ENCODE data around the gene AHNAK. TPM values are rescaled to one million over a fixed set of nuclear protein-coding genes. Genes with fewer than 3 reads are reported as not detected.
A peak's percentile ranks its signal among the peaks of the same experiment; 100 is the strongest.

Gene AHNAK
- total RNA-seq, 1 donor from 2014 or later = 244 TPM

DNA sequence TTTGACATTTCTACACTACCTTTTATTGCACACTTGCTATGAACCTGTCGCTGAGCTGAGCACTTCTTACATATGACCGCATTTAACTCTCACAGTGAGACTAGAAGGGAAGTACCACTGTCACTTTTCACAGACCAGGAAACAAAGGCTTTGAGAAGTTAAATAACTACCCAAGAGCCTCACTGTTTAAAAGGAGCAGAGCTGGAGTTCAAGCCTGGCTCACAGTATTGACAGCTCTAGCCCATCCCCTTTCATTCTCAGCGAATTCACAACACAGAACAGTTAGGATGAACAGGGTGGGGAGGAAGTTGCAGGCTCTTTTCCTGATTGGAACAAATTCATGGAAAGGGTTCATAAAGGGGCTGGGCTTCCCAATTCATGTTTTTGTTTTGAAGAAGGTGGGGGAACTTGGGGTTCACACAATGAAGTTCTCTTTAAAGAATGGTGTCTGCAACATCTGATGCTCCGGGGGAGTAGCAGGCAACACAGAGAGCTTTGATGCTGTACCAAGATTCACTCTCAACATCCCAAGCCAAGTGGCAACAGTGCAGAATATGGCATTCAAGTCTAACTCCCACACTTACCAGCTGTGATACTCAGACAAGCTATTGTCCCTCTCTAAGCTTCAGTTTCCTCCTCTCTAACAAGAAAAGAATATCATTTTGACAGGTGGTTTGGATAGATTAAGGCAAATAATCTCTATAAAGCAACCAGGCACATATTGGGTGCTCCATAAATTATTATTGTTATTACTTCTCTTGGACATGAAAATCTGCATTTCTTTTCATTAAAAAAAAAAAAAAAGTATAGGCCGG lies 110.6 kb downstream of the AHNAK start:
- peak in 1 of 2 donors; percentile 6 for DNase-seq (ENCODE audit: low read depth in 2 of 2)

DNA sequence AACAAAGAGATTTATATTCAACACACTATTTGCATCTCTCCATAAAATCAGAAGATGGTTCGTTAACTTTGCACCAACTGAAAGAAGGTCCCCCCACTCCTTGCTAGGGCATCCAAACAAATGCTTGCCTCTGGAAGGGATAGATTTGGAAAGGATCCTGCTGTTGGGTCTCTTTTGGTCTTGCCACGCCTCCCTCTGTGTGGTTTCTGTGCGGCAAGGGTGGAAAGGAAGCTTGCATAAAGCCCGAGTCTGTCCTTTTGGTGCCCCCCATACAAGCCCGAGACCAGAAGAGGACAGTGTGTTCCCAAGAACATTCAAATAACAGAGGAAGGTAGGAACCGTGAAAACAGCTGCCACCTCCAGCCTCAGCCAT lies 112.7 kb downstream of the AHNAK start:
- DNase-seq (ENCODE audit: low read depth in 2 of 2) = peak in 1 of 2 donors; percentile 25

DNA sequence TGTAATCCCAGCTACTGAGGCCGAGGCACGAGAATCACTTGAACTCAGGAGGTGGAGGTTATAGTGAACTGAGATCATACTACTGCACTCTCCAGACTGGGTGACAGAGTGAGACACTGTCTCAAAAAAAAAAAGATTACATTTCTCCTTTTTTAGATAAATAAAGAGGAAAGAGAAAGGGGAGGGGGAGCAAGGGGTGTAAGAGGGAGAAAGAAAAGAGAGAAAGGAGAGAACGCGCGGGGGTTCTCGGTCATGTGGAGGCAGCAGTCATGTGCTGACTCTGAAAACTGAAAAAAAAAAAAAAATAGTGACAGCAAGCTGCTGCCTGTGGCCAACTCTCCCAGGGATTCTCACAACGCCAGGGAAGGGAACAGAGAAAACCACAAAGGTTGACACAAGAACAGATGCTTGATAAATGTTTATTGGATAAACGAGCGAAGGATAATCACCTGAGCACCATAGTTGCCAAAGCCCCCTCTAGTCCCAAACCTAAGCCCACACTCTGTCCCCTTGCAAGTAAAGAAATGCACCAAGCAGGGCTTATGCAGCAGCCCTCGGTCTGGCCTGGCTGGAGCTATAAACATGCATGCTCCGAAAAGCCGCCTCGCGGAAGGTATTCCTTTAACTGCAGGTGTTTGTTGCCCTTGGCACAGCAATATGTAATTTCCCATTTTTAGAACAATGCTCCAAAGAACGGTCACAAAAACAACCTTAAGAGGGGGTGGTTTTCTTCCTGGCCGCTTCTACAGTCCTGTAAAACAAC lies 113.3 kb downstream of the AHNAK start:
- peak; percentile 28 to 69 for DNase-seq (ENCODE audit: low read depth in 2 of 2)

DNA sequence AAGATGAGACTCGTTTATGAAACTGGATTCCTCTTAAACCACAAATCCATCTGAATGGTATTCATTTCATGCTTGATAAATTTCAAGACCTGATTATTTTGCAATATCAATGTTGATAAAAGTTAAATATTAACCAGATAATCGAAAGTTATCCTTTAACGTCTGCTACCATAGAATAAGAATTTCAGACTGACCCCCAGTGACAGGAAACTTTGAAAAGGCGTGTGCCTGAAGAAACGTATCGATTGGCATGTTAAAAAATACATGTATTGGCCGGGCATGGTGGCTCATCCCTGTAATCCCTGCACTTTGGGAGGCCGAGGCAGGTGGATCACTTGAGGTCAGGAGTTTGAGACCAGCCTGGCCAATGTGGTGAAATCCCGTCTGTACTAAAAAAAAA lies 113.9 kb downstream of the AHNAK start:
- DNase-seq (ENCODE audit: low read depth in 2 of 2) = no peak

DNA sequence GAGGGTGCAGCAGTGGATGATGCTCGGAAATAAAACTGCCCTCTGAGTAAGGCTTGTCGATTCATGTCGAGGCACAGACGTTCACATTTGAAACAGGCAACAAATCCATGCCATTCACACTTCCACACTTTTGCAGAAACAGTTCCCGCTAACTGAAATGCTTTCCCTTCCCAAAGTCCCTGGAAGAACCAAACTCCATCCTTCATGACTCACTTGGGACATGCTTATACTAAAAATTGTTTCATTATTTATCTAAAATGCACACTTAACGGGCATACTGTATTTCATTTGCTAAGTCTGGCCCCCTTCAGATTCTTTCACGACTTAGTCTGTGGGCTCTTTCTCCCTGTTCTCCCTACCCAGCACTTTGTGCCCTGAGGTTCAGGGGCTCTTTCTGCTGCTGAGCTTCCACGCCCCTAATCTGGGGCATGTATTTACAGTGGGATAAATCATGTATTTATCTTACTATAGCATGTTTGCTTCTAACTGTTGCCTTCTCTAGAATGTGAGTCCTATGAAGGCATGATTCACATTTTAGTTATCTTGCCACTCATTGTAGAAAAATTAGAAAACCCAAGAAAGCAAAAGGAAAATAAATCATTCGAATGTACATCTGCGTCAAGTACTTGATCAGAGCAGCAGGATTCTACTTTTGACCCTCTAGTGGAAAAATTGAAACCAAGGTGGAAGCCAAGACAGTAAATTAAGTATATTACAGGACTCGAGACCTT lies 115.3 kb downstream of the AHNAK start:
- no peak for DNase-seq (ENCODE audit: low read depth in 2 of 2)

DNA sequence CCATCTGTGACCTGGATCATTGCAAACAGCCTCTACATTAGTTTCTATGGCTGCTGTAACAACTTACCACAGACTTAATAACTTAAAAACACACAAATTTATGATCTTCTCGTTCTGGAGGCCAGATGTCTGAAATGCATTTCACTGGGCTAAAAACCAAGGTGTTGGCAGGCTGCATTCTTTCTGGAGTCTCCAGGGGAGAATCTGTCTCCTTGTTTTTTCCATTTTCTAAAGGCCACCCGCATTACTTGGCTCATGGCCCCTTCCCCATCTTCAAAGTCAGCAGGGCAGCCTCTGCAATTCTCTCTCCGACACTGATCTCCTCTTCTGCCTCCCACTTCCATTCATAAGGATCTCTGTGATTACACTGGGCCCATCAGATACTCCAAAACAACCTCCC lies 116.2 kb downstream of the AHNAK start:
- DNase-seq (ENCODE audit: low read depth in 2 of 2) = no peak

DNA sequence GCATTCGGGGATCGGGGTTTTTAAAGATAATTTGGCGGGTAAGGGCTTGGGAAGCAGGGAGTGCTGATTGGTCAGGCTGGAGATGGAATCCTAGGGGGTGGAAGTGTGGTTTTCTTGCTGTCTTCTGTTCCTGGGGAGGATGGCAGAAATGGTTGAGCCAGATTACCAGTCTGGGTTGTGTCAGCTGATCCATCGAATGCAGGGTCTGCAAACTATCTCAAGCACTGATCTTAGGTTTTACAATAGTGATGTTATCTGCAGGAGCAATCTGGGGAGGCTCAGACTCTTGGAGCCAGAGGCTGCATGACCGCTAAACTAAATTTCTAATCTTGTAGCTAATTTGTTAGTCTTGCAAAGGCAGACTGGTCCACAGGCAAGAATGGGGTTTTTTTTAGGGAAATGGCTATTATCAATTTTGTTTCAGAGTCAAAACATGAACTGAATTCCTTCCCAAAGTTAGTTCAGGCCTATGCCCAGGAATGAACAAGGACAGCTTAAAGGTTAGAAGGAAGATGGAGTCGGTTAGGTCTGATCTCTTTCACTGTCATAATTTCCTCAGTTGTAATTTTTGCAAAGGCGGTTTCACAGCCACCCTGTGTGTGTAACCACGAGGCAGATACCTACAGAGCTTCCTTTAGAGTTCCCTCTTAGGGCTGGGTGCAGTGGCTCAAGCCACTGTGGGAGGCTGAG lies 117.6 kb downstream of the AHNAK start:
- DNase-seq (ENCODE audit: low read depth in 2 of 2) = no peak

DNA sequence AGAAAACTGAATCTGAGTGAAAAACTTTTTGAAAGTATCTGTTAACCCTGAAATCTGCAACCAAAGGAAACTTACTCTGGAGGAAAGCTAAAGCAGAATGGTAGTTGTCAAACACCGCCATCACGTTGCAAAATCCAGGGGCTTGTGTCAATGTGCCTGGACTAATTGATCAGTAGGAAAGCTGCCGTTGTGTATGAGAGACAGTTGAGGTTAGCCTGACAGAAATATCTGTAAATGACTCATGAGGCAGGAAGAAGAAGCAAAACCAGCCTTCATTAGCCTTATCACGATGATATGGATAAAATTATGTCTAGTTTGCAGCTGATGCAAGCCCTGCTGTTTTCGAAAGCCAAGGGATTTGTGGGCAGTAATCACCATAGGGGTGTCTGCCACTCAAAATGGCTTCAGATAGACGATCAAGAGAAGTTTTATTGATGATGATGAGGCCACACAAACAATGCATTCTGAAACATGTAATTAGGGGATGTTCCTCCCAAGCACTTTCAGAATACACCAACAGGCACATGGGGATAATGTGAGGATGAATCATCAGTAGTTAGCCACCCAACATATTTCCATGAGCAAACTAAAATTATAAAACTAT lies 118.9 kb downstream of the AHNAK start:
- peak in 1 of 2 donors; percentile 12 for DNase-seq (ENCODE audit: low read depth in 2 of 2)

DNA sequence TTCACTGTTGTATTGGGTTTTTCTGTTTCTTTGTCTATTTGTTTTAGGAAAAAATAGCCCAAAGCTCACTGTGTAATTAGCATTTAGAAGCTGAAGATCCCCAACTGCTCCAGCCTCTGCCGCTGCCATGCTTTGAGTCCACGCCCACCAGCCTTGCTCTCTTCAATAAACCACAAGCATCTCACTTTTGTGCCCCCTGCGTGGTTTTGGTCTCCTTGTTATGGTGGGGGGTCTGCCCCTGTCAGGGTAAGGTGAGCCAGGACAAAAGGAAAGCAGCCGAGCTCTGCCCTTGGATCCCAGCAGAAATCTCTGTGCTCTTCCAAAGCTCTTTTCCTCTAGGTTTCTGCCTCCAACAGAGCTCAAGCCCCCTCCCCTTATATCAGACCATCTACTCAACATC lies 123.6 kb downstream of the AHNAK start:
- DNase-seq (ENCODE audit: low read depth in 2 of 2) = no peak

DNA sequence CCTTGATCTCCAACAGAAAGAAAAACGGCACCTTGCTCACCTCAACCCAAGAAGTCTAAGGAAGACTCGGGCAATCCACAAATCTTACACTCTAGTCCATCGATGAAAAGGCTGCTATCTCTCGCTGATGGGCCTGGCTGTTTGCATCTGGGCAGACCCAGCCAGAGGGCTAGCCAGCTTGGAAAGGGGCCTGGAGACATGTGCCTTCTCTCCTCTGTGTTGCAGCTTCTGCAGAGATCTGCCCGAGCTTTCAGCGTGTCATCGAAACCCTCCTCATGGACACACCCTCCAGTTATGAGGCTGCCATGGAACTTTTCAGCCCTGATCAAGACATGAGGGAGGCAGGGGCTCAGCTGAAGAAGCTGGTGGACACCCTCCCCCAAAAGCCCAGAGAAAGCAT lies 124.6 kb downstream of the AHNAK start:
- no peak for DNase-seq (ENCODE audit: low read depth in 2 of 2)

DNA sequence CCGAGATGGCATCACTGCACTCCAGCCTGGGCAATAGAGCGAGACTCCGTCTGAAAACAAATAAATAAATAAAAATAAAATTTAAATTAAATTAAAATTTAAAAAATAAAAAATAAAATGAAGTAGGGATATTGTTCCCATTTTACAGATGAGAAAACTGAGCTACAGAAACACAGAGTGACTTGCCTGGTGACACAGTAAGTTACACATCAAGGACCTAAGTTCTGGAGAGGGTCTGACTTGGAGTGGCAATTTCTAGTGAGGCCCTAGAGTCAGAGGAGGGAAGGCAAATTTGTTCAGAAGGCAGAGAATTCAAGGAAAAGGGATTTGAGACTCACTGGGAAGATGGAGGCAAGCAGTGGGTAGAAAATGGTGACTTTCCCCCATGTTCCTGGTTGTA lies 125.7 kb downstream of the AHNAK start:
- DNase-seq (ENCODE audit: low read depth in 2 of 2) = no peak

DNA sequence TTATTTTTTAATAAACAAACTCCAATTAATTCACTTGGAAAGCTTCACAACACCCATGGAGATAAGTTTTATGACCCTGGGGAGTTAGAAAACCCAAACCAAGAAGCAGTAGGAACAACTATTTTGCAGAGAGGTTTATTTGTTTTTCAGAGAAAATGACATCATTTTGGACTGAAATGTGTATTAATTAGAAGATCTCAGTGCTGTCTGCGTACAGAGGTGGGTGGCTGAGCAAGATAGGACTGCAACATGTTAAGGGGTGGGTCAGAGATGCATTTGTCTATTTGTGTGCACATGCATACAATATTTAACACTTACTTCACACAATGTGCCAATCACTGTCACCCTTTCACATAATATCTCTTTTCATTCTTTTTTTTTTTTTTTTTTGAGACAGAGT lies 126.7 kb downstream of the AHNAK start:
- DNase-seq (ENCODE audit: low read depth in 2 of 2) = no peak

DNA sequence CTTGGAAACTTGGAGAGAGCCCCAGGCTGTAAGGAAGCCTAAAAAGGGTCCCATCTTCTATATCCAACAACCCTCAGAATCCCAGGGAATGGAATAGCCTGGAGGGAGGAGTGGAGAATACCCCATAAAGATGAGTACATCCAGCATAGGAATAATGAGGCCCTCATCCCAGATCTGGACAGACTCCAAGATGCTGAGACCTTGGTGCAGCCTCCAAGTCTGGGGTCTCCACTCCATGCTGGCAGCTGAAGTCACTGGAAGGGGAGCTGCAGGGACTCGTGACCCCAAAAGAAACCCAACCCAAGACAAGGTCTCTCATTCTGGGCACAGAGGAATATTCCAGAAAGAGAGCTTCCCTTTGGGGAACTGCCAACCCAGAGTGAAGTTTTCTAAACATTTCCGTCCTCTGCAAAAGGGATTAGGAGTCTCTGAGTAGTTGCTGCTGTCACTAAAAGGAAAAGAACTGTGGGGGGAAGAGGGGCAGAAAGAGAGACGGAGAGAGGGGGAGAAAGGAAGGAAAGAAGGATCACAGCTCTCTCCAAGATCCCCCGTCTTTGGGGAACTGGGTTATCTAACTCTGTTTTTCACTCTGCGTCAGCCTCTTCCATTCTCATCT lies 127.2 kb downstream of the AHNAK start:
- no peak for DNase-seq (ENCODE audit: low read depth in 2 of 2)

DNA sequence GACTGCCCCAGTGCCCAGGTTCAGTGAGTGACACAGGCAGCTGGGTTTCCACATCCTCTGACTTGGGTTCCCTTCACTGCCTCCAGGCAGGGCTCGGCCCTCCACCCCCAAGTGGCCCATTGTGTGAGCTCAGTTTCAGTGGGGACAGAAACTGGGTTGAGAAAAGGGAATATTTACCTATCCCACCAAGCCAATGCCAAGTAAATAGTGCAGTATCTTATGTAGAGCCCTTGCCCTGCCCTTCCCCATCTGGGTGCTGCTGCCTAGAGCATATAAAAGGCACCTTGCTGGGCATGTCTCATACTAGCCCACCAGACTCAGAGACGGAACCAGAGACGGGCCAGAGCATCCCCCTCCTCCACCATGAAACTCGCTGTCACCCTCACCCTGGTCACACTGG lies 127.9 kb downstream of the AHNAK start, which contains the start of gene SCGB1A1:
TSS of gene SCGB1A1 (plus strand) at position 301 of the 400 bp plus-strand sequence. CDS start at position 364, 63 bp downstream.
- DNase-seq (ENCODE audit: low read depth in 2 of 2) = no peak

DNA sequence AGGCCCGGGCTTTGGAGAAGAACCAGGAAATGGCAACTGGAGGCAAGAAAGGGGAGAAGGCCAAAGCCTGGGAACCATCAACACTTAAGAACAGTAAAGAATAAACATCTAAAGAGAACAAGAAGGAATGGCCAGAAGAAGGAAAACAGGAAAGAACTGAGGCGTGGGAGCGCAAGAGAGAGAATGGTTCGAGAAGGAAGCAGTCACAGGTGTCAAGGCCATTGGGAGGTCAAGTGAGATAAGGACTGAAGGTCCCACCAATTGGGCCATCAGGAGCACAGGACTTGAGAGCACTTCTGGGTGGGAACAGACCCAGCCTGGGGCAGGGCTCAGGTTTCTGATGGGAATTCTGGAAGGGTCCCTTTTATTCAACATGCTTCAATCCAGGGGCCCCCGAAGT lies 128.5 kb downstream of the AHNAK start:
- DNase-seq (ENCODE audit: low read depth in 2 of 2) = no peak

DNA sequence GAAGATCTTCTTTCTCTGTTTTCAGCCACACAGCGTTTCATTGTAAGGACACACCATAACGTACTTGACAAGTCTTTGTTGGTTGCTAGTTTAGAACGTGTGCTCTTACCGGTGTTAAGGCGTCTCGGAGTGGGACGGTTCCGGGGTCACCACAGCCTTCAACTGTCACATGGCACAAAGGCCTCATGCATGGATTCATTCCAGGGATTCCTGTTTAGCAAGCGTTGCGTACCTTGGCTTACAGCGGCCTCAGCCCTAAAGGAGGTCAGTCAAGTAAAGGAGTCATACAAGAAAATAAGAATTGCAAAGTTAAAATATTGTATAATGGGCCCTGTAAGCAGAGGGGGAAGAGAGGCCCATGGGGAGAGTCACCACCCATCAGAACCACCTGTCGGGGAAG lies 130.0 kb downstream of the AHNAK start:
- no peak for DNase-seq (ENCODE audit: low read depth in 2 of 2)

DNA sequence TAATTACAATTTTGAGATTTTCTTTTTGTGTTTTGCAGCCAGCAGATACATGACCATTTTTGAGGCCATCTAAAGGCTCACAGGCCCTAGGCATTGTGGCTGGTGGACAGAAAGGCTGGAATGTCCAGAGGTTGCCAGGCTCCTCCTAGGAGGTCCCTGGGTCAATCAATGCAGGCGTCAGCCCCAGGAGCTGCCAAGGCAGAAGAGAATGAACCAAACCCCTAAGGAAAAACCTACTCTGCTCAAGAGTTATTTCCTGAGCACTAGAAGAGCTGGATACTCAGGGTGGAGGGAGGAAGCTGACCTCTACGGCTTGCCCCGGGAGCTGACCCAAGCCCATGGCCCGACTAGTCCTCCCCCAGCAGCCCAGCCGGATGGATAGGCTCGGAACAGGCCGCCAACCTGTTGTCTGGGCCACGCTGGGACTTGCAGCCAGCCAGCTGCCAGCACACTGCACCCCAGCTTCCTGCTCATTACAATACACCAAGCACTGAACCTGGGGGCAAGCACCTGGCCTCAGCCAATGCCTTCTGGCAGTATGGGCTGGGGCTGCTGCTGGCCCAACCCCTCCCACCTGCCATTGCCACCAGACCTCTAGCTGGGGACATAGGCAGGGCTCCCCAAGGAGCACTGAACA lies 133.4 kb downstream of the AHNAK start:
- DNase-seq (ENCODE audit: low read depth in 2 of 2) = no peak

DNA sequence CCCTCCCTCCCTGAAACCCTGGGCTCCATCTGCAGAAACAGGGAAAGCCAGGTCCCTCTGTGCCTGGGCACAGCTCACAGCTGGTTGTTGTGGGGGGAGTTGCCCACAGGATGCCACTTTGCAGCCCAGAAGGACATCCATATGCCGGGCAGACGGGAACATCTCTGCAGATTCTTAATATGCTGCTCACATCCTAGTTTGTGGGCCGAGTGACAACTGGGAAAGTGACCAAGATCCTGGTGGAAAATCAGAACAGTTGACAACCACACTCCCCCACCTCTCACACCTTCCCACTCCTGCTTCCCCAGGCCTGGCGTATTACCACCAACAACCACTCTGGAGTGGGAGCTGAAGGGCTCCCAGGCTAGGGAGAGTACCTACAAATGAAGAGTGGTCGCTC lies 135.1 kb downstream of the AHNAK start:
- DNase-seq (ENCODE audit: low read depth in 2 of 2) = no peak

DNA sequence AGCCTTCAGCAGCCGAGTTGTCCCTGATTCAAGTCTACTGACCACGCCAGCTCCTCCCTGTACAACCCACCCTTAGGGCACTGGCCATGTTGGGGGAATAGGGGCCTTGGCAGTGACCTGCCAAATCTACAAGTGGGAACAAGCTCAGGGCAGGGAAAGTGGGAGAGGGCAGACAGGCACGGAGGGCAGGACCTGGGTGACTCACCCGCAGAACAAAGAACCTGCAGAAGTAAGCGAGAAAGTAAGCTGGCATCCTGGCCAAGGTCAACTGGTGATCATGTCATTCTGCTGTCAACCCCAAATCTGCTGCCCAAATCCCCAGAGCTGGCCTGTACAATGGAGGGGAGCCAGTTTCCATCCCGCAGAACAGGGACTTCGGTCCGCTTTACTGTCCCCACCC lies 135.6 kb downstream of the AHNAK start:
- DNase-seq (ENCODE audit: low read depth in 2 of 2) = no peak

DNA sequence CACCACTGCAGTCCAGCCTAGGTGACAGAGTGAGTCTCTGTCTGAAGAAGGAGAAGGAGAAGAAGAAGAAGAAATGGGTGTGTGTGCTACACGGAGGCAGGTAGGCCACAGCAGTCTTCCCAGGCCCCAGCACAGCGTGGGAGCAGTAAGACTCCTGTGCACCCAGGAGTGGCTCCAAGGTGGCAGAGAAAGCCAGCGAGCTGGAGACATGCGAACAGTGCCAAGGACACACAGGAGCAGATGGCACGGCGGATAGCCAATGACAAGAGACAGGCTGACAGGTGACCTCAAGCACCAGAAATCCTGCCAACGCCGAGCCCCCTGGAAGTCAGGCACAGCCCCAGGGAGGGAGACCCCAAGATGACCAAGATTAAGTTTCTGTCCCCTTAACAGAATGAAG lies 136.8 kb downstream of the AHNAK start:
- DNase-seq (ENCODE audit: low read depth in 2 of 2) = no peak

Data from dermis microvascular lymphatic vessel endothelial cell (primary cell).